H9 (cell line): Measurements from ENCODE around the gene TMEM252. TPM values are rescaled to one million over a fixed set of nuclear protein-coding genes. Genes with fewer than 3 reads are reported as not detected.

Source experiments
- DNase-seq: peaks from one replicate; pipeline ENCODE4 v3.0.0-alpha.2; 2017
- H2AFZ ChIP-seq: one replicate; pipeline ENCODE4 v1.6.1; 2013; ENCODE audit warnings: mild to moderate bottlenecking, low read length, control low read depth, moderate library complexity
- H2AK5ac ChIP-seq: 2 replicates; pipeline ENCODE4 v1.6.1; 2013; ENCODE audit warnings: low read length, control low read depth, mixed read lengths; ENCODE audit not compliant: insufficient read length
- H2BK120ac ChIP-seq: one replicate; pipeline ENCODE4 v1.6.1; 2013; ENCODE audit warnings: low read depth, mild to moderate bottlenecking, low read length, control low read depth, inconsistent platforms; ENCODE audit not compliant: poor library complexity, severe bottlenecking
- H2BK12ac ChIP-seq: 2 replicates; pipeline ENCODE4 v1.6.1; 2013; ENCODE audit warnings: low read length, control low read depth, mixed read lengths, low read depth; ENCODE audit not compliant: insufficient read length
- H2BK15ac ChIP-seq: 2 replicates; pipeline ENCODE4 v1.6.1; 2013; ENCODE audit warnings: low read depth, low read length, control low read depth
- H2BK20ac ChIP-seq: one replicate; pipeline ENCODE4 v1.6.1; 2013; ENCODE audit warnings: low read depth, mild to moderate bottlenecking, low read length, control low read depth, inconsistent platforms; ENCODE audit not compliant: poor library complexity, severe bottlenecking
- H2BK5ac ChIP-seq: 2 replicates; pipeline ENCODE4 v1.6.1; 2013; ENCODE audit warnings: low read length, control low read depth, mixed read lengths; ENCODE audit not compliant: insufficient read length
- H3K14ac ChIP-seq: 2 replicates; pipeline ENCODE4 v1.6.1; 2013; ENCODE audit warnings: low read length, control low read depth; ENCODE audit not compliant: insufficient read depth
- H3K18ac ChIP-seq: 2 replicates; pipeline ENCODE4 v1.6.1; 2013; ENCODE audit warnings: low read depth, mild to moderate bottlenecking, mixed read lengths, low read length, control low read depth; ENCODE audit not compliant: insufficient read length
- H3K23ac ChIP-seq: 2 replicates; pipeline ENCODE4 v1.6.1; 2013; ENCODE audit warnings: low read length, control low read depth, mixed read lengths, low read depth; ENCODE audit not compliant: insufficient read length
- H3K23me2 ChIP-seq: 2 replicates; pipeline ENCODE4 v1.6.1; 2013; ENCODE audit warnings: low read depth, mild to moderate bottlenecking, mixed read lengths, low read length, control low read depth; ENCODE audit not compliant: insufficient read length, poor library complexity, severe bottlenecking
- H3K27ac ChIP-seq: 2 replicates; pipeline ENCODE4 v1.5.1; 2013; ENCODE audit warnings: low read length, control low read depth, mixed read lengths, low read depth; ENCODE audit not compliant: insufficient read length
- H3K27me3 ChIP-seq: 2 replicates; pipeline ENCODE4 v1.6.1; 2013; ENCODE audit warnings: low read length, control low read depth, inconsistent platforms; ENCODE audit not compliant: insufficient read depth
- H3K4ac ChIP-seq: 2 replicates; pipeline ENCODE4 v1.6.1; 2013; ENCODE audit warnings: low read depth, mild to moderate bottlenecking, control low read depth, inconsistent platforms, low read length, moderate library complexity
- H3K4me1 ChIP-seq: 2 replicates; pipeline ENCODE4 v1.6.1; 2013; ENCODE audit warnings: low read length, control low read depth, inconsistent platforms; ENCODE audit not compliant: insufficient read depth
- H3K4me2 ChIP-seq: 2 replicates; pipeline ENCODE4 v1.6.1; 2013; ENCODE audit warnings: low read length, control low read depth, mixed read lengths; ENCODE audit not compliant: insufficient read length, insufficient read depth
- H3K56ac ChIP-seq: 2 replicates; pipeline ENCODE4 v1.6.1; 2013; ENCODE audit warnings: low read depth, mild to moderate bottlenecking, mixed read lengths, low read length, control low read depth; ENCODE audit not compliant: insufficient read length
- H3K79me1 ChIP-seq: 2 replicates; pipeline ENCODE4 v1.6.1; 2013; ENCODE audit warnings: low read depth, mild to moderate bottlenecking, moderate library complexity, low read length, control low read depth, inconsistent platforms; ENCODE audit not compliant: insufficient read depth, poor library complexity, severe bottlenecking
- H3K79me2 ChIP-seq: 2 replicates; pipeline ENCODE4 v1.6.1; 2013; ENCODE audit warnings: low read length, control low read depth, inconsistent platforms; ENCODE audit not compliant: insufficient read depth
- H3K9ac ChIP-seq: 2 replicates; pipeline ENCODE4 v1.6.1; 2013; ENCODE audit warnings: low read length, control low read depth, mixed read lengths; ENCODE audit not compliant: insufficient read length; ENCODE audit errors: extremely low read depth
- H3K9me3 ChIP-seq: one replicate; pipeline ENCODE4 v1.6.1; 2013; ENCODE audit warnings: low read depth, low read length, inconsistent platforms; ENCODE audit not compliant: control insufficient read depth
- H3T11ph ChIP-seq: one replicate; pipeline ENCODE4 v1.6.1; 2013; ENCODE audit warnings: mild to moderate bottlenecking, low read length, control low read depth, inconsistent platforms
- H4K20me1 ChIP-seq: one replicate; pipeline ENCODE4 v1.6.1; 2013; ENCODE audit not compliant: control insufficient read depth, insufficient read length, insufficient read depth
- H4K5ac ChIP-seq: 2 replicates; pipeline ENCODE4 v1.6.1; 2013; ENCODE audit warnings: low read depth, mild to moderate bottlenecking, mixed read lengths, low read length, control low read depth; ENCODE audit not compliant: insufficient read length
- H4K8ac ChIP-seq: replicated peaks from 2 replicates; pipeline ENCODE4 v1.6.1; 2013; ENCODE audit warnings: low read length, control low read depth, mixed read lengths, low read depth; ENCODE audit not compliant: insufficient read length
- H4K91ac ChIP-seq: 2 replicates; pipeline ENCODE4 v1.6.1; 2013; ENCODE audit warnings: low read depth, mild to moderate bottlenecking, moderate library complexity, mixed read lengths, low read length, control low read depth; ENCODE audit not compliant: insufficient read length
- H3K27ac Mint-ChIP-seq, 3 experiments: 2 replicates in 2 of 3; 3 replicates in 1 of 3; pipeline ENCODE4 v1.8.0; 2020 to 2021; ENCODE audit warnings: mixed read lengths in 3 of 3, mild to moderate bottlenecking in 1 of 3, moderate library complexity in 1 of 3
- H3K27me3 Mint-ChIP-seq: 2 replicates; pipeline ENCODE4 v1.8.0; 2021; ENCODE audit warnings: low read depth, mild to moderate bottlenecking, moderate library complexity, mixed read lengths
- H3K36me3 Mint-ChIP-seq, 3 experiments: 2 replicates in 2 of 3; 3 replicates in 1 of 3; pipeline ENCODE4 v1.8.0; 2020 to 2021; ENCODE audit warnings: low read depth in 3 of 3, mixed read lengths in 3 of 3; ENCODE audit not compliant: insufficient read depth in 1 of 3
- H3K4me1 Mint-ChIP-seq, 2 experiments: 2 replicates each; pipeline ENCODE4 v1.8.0; 2020; ENCODE audit warnings: mixed read lengths in 2 of 2
- H3K4me3 Mint-ChIP-seq, 2 experiments: 2 replicates in 1 of 2; 3 replicates in 1 of 2; pipeline ENCODE4 v1.8.0; 2020 to 2021; ENCODE audit warnings: mild to moderate bottlenecking in 2 of 2, mixed read lengths in 2 of 2, moderate library complexity in 1 of 2
- H3K9me3 Mint-ChIP-seq, 2 experiments: 2 replicates in 1 of 2; 3 replicates in 1 of 2; pipeline ENCODE4 v1.8.0; 2020; ENCODE audit warnings: mild to moderate bottlenecking in 2 of 2, mixed read lengths in 2 of 2, moderate library complexity in 1 of 2
- CTCF ChIP-seq: fragments of 200-600 bp; sonication (generic); conservative IDR thresholded peaks from 3 replicates; pipeline ENCODE4 v1.8.0; 2021; ENCODE audit warnings: antibody characterized with exemption, mild to moderate bottlenecking
- whole genome bisulfite sequencing: extraction: QIAGEN DNeasy Blood & Tissue Kit; methylation state at CpG from one replicate; pipeline ENCODE4 v1.1.7; 2013; ENCODE audit warnings: missing lambda C conversion rate, low lambda C conversion rate, mixed read lengths; ENCODE audit not compliant: insufficient read length; ENCODE audit errors: extremely low coverage; 5-methylcytosine and 5-hydroxymethylcytosine counted together
- total RNA-seq: library from RNA; stranded (reverse); gene quantifications from 2 replicates; pipeline ENCODE4 v1.2.1, GENCODE V29; 2021

TMEM252 gene
- total RNA-seq, 1 experiment from 2014 or later, result not detected

GRCh38 chr9:68515326-68516017 lies 25.2 kb downstream of the TMEM252 start:
- Mint-ChIP-seq H3K4me3 (peak overlapping the region in 1 of 2 experiments; percentile 18; a peak in 1 of 5 replicates), H3K27ac (no peak overlapping the region), H3K9me3 (peaks cover 14 to 16% of the 10 kb centered on the region in 2 experiments), H3K27me3 (peaks cover 92% of the 10 kb centered on the region), H3K36me3 (peaks cover 0 to 6% (median 0%) of the 10 kb centered on the region in 3 experiments; a peak in 2 of 7 replicates), H3K4me1 (peaks cover 9 to 11% of the 10 kb centered on the region in 2 experiments)
- no CpG with 5 or more reads among the region's 4 CpGs for WGBS
- no peak overlapping the region for H3K27ac ChIP-seq
- no peak for TF ChIP-seq CTCF
- H3K23ac ChIP-seq, result no peak overlapping the region
- no peak overlapping the region for H3K18ac ChIP-seq
- no peak overlapping the region for H4K8ac ChIP-seq
- no peak overlapping the region for H3K14ac ChIP-seq
- no peak overlapping the region for H3K56ac ChIP-seq
- no peak overlapping the region for H2AFZ ChIP-seq
- H3K4me1 ChIP-seq, result no peaks in the 10 kb centered on the region; the same call in 1 of the 2 replicates
- no peak overlapping the region for H2BK12ac ChIP-seq
- no peak overlapping the region for H3K4ac ChIP-seq
- H3K79me2 ChIP-seq, result no peaks in the 10 kb centered on the region
- H3T11ph ChIP-seq, result no peak overlapping the region
- H2BK120ac ChIP-seq, result no peak overlapping the region
- H3K9me3 ChIP-seq, result peaks cover 5% of the 10 kb centered on the region
- no peaks in the 10 kb centered on the region for H3K23me2 ChIP-seq
- H3K4me2 ChIP-seq, result no peak overlapping the region
- H2BK20ac ChIP-seq, result no peak overlapping the region
- no peaks in the 10 kb centered on the region for H3K79me1 ChIP-seq
- no peak overlapping the region for H4K5ac ChIP-seq
- no peaks in the 10 kb centered on the region for H4K20me1 ChIP-seq
- H4K91ac ChIP-seq, result no peak overlapping the region
- H2BK5ac ChIP-seq, result no peak overlapping the region
- no peak for DNase-seq
- no peak overlapping the region for H3K9ac ChIP-seq
- no peak overlapping the region for H2AK5ac ChIP-seq
- H2BK15ac ChIP-seq, result no peak overlapping the region
- peaks cover 42% of the 10 kb centered on the region for H3K27me3 ChIP-seq
